ENCODE results near the gene COMMD4.

The COMMD4 gene

DNA sequence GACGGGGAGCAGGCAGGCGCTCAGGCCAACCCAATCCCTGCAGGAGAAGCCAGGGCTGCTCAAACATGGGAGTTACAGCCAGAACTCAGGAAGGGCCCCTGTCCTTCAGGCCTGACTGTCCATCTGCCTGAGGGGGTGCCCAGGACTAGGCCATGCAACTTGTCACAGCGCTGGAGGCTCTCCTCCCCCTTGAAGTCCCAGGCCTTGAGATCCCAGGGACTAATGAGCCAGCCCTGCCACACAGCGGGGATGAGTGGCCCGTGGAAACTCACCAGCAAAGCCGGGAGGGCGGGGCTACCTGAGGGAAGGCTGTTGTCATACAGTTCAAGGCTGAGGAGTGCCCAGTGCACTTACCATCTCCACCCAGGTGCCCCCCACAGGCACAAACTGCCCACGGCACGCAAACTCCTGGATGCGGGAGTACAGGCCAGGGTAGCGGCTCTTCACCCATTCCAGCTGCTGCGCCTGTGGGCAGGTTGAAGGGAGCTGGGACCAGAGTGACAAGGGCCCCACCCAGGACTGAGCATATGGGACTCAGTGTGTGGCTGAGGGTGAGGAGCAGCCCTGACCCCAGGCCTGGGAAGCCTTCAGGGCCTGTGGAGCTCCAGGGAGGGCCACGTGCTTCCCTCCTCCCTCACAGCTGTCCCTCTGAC, 26.3 kb downstream of the COMMD4 start:
- no peak overlapping the region for H3K4me3 ChIP-seq (ENCODE audit: low read depth, low read length)
- TF ChIP-seq CTCF (IDR thresholded peaks at IDR 0.05; ENCODE audit: low read depth, low read length): no peak
- DNase-seq (ENCODE audit: low read depth, low spot score): no peak
- in situ Hi-C loops (cut with HindIII; ENCODE audit: low sequenced_read_pairs): no loop called here

GRCh38 chr15:75362642-75363249, 26.9 kb downstream of the COMMD4 start:
- no peak for DNase-seq (ENCODE audit: low read depth, low spot score)
- in situ Hi-C loops (cut with HindIII; ENCODE audit: low sequenced_read_pairs): no loop called here
- H3K4me3 ChIP-seq (ENCODE audit: low read depth, low read length): no peak overlapping the region
- TF ChIP-seq CTCF (IDR thresholded peaks at IDR 0.05; ENCODE audit: low read depth, low read length): no peak

GRCh38 chr15:75363786-75364185, 27.9 kb downstream of the COMMD4 start:
- H3K4me3 ChIP-seq (ENCODE audit: low read depth, low read length): no peak overlapping the region
- in situ Hi-C loops (cut with HindIII; ENCODE audit: low sequenced_read_pairs): no loop called here
- TF ChIP-seq CTCF (IDR thresholded peaks at IDR 0.05; ENCODE audit: low read depth, low read length): no peak
- no peak for DNase-seq (ENCODE audit: low read depth, low spot score)

DNA sequence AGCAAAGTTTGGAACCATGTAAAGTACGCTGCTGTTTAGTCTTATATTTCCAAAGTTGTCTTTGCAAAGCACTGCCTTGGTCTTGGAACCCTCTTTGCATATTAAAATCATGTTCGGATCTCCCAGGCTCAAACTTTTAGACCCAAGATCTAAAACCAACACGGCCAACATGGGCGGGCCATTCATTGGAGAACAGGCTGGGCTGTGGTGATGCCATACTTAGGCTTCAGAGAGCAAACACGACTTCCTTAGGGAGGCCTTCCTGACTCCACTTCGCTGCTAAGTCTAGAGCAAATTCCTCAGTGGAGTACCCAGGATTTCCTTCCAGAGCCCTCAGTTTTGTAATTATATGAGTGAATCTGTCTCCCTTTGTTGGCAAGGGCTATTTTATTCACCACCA, 29.0 kb downstream of the COMMD4 start:
- no peak for TF ChIP-seq CTCF (IDR thresholded peaks at IDR 0.05; ENCODE audit: low read depth, low read length)
- in situ Hi-C loops (cut with HindIII; ENCODE audit: low sequenced_read_pairs): no loop called here
- H3K4me3 ChIP-seq (ENCODE audit: low read depth, low read length): no peak overlapping the region
- DNase-seq (ENCODE audit: low read depth, low spot score): no peak

GRCh38 chr15:75366163-75366562, 30.3 kb downstream of the COMMD4 start:
- in situ Hi-C loops (cut with HindIII; ENCODE audit: low sequenced_read_pairs): no loop called here
- H3K4me3 ChIP-seq (ENCODE audit: low read depth, low read length): no peak overlapping the region
- no peak for DNase-seq (ENCODE audit: low read depth, low spot score)
- TF ChIP-seq CTCF (IDR thresholded peaks at IDR 0.05; ENCODE audit: low read depth, low read length): no peak

- H3K4me3 ChIP-seq (ENCODE audit: low read depth, low read length): no peak overlapping the region
- in situ Hi-C loops (cut with HindIII; ENCODE audit: low sequenced_read_pairs): no loop called here
- no peak for TF ChIP-seq CTCF (IDR thresholded peaks at IDR 0.05; ENCODE audit: low read depth, low read length)
- no peak for DNase-seq (ENCODE audit: low read depth, low spot score)
Measured at GRCh38 chr15:75367006-75367405, 31.1 kb downstream of the COMMD4 start.

Data from astrocyte of the spinal cord (primary cell).